D721Med (cell line): ENCODE results near the gene MAVS.
A peak's percentile ranks its signal among the peaks of the same experiment; 100 is the strongest.

Experiments used
- DNase-seq: peaks from one replicate; pipeline ENCODE4 v3.0.0; 2011; ENCODE audit warnings: low spot score; ENCODE audit not compliant: insufficient read length
- FAIRE-seq: peaks from 2 replicates; lab custom pipeline; 2011; peaks lifted over from hg19 to GRCh38; lab: Jason Lieb, UNC
- CTCF ChIP-seq: IDR thresholded peaks from 2 replicates; pipeline ENCODE4 v1.5.1; 2012; ENCODE audit warnings: mild to moderate bottlenecking, control low read depth; ENCODE audit not compliant: insufficient read depth; ENCODE audit errors: missing control alignments

Gene MAVS

GRCh38 chr20:3885715-3886114 is 39.1 kb downstream of the MAVS start:
- TF ChIP-seq CTCF: no peak
- DNase-seq (no peak), FAIRE-seq (no peak)

DNA sequence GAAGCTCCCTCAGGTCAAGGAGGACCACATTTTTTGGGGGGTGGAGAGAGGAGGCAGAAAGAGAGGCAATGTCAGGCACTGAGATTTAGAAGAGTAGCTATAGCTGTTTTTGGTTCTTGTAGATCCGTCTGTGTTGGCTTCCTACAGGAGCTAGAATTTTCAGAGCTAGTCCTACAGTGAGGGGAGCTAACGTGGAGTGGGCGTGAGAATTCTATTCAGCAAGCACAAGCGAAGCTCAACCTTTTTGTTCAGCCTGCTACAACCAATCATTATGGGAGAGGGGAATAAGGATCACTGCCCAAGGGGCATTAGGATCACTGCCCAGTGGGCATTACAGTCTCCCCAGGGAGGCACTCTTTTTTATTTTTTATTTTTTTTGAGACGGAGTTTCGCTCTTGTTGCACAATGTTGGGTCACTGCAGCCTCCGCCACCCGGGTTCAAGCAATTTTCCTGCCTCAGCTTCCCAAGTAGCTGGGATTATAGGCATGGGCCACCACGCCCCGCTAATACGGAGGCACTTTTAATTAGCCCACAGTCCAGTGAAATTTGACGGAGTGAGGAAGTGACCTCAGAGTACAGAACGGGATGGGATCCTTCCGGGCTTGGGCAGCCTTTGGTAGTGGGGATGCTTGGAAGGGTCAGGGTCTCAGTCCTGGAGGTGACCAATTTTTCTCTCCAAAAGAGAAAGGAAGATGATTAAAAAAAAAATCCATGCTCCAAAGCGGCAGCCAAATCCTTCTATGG is 41.4 kb downstream of the MAVS start:
- FAIRE-seq (no peak), DNase-seq (no peak)
- TF ChIP-seq CTCF: no peak

DNA sequence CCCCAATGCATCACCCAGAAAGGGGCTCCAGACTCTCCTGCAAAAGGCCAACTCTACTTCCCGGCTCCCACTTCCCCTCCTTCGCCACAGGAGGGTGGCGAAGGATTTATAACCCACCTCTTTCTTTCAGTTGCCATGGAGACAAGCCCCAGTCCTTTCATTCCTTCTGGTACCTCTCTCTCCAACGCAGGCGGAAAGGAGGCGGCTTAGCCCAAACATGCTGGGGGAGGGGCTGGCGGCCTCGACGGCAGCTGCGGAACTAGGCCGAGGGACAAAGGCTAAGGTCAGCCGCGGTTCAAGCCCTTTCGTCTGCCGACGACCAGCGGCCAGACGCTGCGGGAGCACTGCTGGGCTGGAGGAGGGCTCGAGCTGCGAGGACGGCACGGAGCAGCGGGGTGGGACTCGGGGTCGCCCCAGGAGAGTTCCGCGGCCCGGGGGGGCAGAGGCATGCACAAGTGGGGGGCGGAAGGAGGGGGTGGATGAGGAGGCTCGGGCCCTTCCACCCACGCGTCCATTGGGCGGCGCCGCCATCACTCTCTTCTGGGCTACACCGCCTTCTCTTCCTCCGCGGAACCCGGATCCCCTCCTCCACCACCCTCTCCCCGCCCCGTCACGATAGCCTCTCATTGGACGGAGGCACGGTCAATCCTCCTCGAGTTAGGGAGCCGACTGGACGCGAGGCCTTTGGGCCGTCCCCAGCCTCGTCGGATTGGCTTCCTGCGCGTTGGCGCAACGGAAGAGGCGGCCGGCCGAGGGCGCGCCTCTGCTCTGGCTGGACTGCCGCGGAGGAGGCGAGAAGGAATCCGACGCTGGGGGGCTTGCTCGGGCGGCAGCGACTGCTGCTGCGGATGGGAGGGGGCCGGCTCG is 42.2 kb downstream of the MAVS start, which contains the start of gene PANK2:
PANK2 (plus strand) TSS at position 766 of the 867 bp plus-strand sequence.
- peak; percentile 49 for TF ChIP-seq CTCF
- DNase-seq (peak; percentile 87), FAIRE-seq (no peak)

- DNase-seq (no peak), FAIRE-seq (no peak)
- no peak for TF ChIP-seq CTCF
Measured at GRCh38 chr20:3889489-3890397, 43.1 kb downstream of the MAVS start.

DNA sequence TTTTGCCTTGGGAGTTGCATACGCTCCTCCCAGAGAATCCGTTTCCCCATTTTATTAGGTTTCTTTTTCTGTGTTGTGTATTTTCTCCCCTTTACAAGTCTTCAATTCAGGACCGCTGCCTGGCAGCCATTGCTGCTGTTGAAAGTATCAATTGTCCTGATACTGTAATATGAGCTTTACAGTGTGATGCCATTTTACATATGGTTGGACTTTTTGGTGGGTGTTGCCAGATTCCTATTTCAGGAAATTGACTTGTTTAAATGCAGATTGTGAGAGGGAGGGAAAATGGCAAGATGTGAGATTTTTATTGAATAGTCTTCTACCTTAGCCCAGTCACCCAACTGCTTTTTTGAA is 43.7 kb downstream of the MAVS start:
- no peak for TF ChIP-seq CTCF
- DNase-seq (no peak), FAIRE-seq (no peak)

- FAIRE-seq (no peak), DNase-seq (no peak)
- no peak for TF ChIP-seq CTCF
Measured at GRCh38 chr20:3890999-3891929, 44.6 kb downstream of the MAVS start.
